Pancreas (tissue), 10 donors: ENCODE measurements around the gene EP300. TPM values are rescaled to one million over a fixed set of nuclear protein-coding genes. Genes with fewer than 3 reads are reported as not detected.
A peak's percentile ranks its signal among the peaks of the same experiment; 100 is the strongest.

Experiments used
- ATAC-seq, 4 donors: fragments of 200-7000 bp; cut with Tn5 transposase; one replicate each; pipeline versions ENCODE4 v1.8.0 to v1.9.1; 2020; ENCODE audit warnings: mild to moderate bottlenecking in 4 of 4, moderate library complexity in 4 of 4
- DNase-seq, 6 donors: peaks; one replicate each; pipeline ENCODE4 v3.0.0-alpha.2; 2020
- FAIRE-seq: peaks from 2 replicates; lab custom pipeline; 2012; peaks lifted over from hg19 to GRCh38; lab: Jason Lieb, UNC
- H3K27ac ChIP-seq, 4 donors: fragments of 200-600 bp; sonication (generic); 1 replicate in 3 of 4; 2 replicates in 1 of 4; pipeline versions ENCODE4 v1.5.0 to v1.8.0; 2020
- H3K27me3 ChIP-seq, 4 donors: fragments of 200-600 bp; one replicate each; pipeline ENCODE4 v1.8.0; 2021
- H3K36me3 ChIP-seq, 3 donors: fragments of 200-600 bp; sonication (generic) in 1 of 3; one replicate each; pipeline versions ENCODE4 v1.5.0 to v1.8.0; 2020 to 2021
- H3K4me1 ChIP-seq, 3 donors: fragments of 200-600 bp; one replicate each; pipeline ENCODE4 v1.8.0; 2021
- H3K4me3 ChIP-seq, 4 donors: fragments of 200-600 bp; sonication (generic) in 2 of 4; one replicate each; pipeline versions ENCODE4 v1.5.0 to v1.8.0; 2020 to 2021
- H3K9me3 ChIP-seq, 4 donors: fragments of 200-600 bp; one replicate each; pipeline ENCODE4 v1.8.0; 2021
- WGBS, 2 donors: extraction: QIAGEN DNeasy Blood & Tissue Kit; methylation state at CpG; one replicate each; pipeline ENCODE4 v1.1.7; 2013; 5-methylcytosine and 5-hydroxymethylcytosine counted together
- intact Hi-C, 3 donors: fragments of 100-400 bp; cut with DNase I; formaldehyde crosslinking; loops; one replicate each; pipeline versions ENCODE4 v1.11.1 to v1.14.2; 2022
- polyA plus RNA-seq, 2 donors: library from polyadenylated mRNA; stranded (reverse); fragments of 200-250 nt; gene quantifications; one replicate each; pipeline ENCODE4 v1.2.3, GENCODE V29; 2013
- total RNA-seq, 6 donors: library from RNA; stranded (reverse); fragmentation: NEBNext Ultra II Directional in 4 of 6; extraction: Animal tissue kit (Norgen Biotek cat#: 25700) in 4 of 6; gene quantifications; one replicate each; pipeline versions ENCODE4 v1.2.1 to v1.2.4, GENCODE V29; 2021 to 2023
- TF ChIP-seq, protein P1 (sequence below), 4 donors: fragments of 200-600 bp; sonication (generic) in 3 of 4; IDR thresholded peaks; one replicate each; pipeline versions ENCODE4 v1.5.0 to v1.8.0; 2021; ENCODE audit warnings: antibody characterized with exemption in 4 of 4
- donor health status: healthy with polysubstance abuse.
- donor health status: DM: no; HTN: no; CAD: no; lungs with moderate emphysema.
- donor health status: DM: no; HTN: no; CAD: no.
- donor health status: control.
- donor health status: control.
- donor health status: Bipolar disorder and iron deficiency.
- donor health status: DM: yes; HTN: yes; CAD: no.
- donor health status: DM: no; HTN: no; CAD: no.
- donor health status: DM: no; HTN: no; CAD: no.
- donor health status: DM: yes; HTN: yes; CAD: no.

Gene EP300
- total and polyA plus RNA-seq, 8 donors, result 10.0 to 39.7 (median 24.6) TPM

DNA sequence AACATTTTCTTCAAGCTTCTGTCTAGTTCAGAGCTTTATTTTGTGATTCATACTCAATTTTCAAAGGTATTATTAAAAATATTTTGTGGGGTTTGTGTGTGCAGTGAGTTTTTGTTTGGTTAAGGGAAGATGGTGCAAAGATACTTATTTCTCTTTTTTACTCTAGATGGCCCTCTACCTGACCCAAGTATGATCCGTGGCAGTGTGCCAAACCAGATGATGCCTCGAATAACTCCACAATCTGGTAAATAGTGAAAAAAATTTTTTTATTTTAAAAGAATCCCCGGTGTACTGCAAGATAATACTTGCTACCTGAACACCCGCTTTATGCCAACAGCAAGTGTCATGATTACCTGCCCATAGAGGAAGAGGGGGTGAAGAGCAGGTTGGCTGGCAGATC lies 54.2 kb downstream of the EP300 start:
- no peaks in the 10 kb centered on the region for H3K27me3 ChIP-seq
- H3K9me3 ChIP-seq, result no peaks in the 10 kb centered on the region
- intact Hi-C loops, result no loop called here
- no peaks in the 10 kb centered on the region for H3K4me1 ChIP-seq
- H3K36me3 ChIP-seq, result peaks cover 17 to 75% (median 58%) of the 10 kb centered on the region in 3 donors
- H3K4me3 ChIP-seq, result no peak overlapping the region
- no peak overlapping the region for H3K27ac ChIP-seq
- FAIRE-seq, result no peak
- ATAC-seq, result no peak
- DNase-seq, result no peak
- TF ChIP-seq, protein P1, sequence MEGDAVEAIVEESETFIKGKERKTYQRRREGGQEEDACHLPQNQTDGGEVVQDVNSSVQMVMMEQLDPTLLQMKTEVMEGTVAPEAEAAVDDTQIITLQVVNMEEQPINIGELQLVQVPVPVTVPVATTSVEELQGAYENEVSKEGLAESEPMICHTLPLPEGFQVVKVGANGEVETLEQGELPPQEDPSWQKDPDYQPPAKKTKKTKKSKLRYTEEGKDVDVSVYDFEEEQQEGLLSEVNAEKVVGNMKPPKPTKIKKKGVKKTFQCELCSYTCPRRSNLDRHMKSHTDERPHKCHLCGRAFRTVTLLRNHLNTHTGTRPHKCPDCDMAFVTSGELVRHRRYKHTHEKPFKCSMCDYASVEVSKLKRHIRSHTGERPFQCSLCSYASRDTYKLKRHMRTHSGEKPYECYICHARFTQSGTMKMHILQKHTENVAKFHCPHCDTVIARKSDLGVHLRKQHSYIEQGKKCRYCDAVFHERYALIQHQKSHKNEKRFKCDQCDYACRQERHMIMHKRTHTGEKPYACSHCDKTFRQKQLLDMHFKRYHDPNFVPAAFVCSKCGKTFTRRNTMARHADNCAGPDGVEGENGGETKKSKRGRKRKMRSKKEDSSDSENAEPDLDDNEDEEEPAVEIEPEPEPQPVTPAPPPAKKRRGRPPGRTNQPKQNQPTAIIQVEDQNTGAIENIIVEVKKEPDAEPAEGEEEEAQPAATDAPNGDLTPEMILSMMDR (IDR thresholded peaks at IDR 0.05), result no peak
- WGBS, 2 donors, result 55 to 63% methylated on average over 4 of the region's 4 CpGs

DNA sequence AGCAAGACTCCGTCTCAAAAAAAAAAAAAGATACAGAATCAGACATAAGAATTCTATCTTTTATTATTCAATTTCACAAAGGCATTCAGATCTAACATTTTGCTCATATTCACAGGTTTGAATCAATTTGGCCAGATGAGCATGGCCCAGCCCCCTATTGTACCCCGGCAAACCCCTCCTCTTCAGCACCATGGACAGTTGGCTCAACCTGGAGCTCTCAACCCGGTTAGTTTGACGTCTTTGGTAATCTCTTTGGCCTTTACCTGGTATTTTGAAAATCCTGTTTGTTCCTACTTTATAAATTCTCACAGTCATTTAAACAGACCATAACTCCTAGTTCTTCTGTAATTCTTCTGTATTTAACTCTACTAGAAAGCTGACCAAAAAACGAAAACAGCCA lies 55.3 kb downstream of the EP300 start:
- no peaks in the 10 kb centered on the region for H3K4me1 ChIP-seq
- 72 to 79% methylated on average over 5 of the region's 5 CpGs for WGBS, 2 donors
- H3K36me3 ChIP-seq, result peaks cover 8 to 76% (median 53%) of the 10 kb centered on the region in 3 donors
- H3K9me3 ChIP-seq, result no peaks in the 10 kb centered on the region
- DNase-seq, result no peak
- TF ChIP-seq, protein P1 (IDR thresholded peaks at IDR 0.05), result no peak
- ATAC-seq, result no peak
- no peaks in the 10 kb centered on the region for H3K27me3 ChIP-seq
- FAIRE-seq, result no peak
- H3K4me3 ChIP-seq, result no peak overlapping the region
- H3K27ac ChIP-seq, result no peak overlapping the region
- intact Hi-C loops, result no loop called here

DNA sequence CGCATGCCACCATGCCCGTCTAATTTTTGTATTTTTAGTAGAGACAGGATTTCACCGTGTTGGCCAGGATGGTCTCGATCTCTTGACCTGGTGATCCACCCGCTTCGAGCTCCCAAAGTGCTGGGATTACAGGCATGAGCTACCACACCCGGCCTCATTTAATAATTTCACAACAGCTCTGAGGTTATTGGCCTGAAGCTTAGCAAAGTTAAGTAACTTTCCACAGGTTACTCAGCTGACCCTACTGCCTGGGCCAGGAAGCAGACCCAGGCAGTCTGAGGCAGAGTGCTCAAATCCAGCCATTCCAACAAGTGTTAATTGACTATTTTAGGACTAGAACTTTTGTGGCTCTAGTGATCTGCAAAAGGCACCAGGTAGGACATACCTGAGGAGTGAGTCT lies 60.5 kb downstream of the EP300 start:
- TF ChIP-seq, protein P1 (IDR thresholded peaks at IDR 0.05), result no peak
- WGBS, 2 donors, result 94 to 97% methylated on average over 7 of the region's 7 CpGs
- no peak for FAIRE-seq
- no peaks in the 10 kb centered on the region for H3K4me1 ChIP-seq
- no peak for DNase-seq
- intact Hi-C loops, result no loop called here
- no peaks in the 10 kb centered on the region for H3K9me3 ChIP-seq
- H3K27me3 ChIP-seq, result no peaks in the 10 kb centered on the region
- H3K4me3 ChIP-seq, result no peak overlapping the region
- H3K36me3 ChIP-seq, result peaks cover 8 to 99% (median 58%) of the 10 kb centered on the region in 3 donors
- ATAC-seq, result no peak
- H3K27ac ChIP-seq, result no peak overlapping the region

GRCh38 chr22:41157083-41157482 lies 64.7 kb downstream of the EP300 start:
- TF ChIP-seq, protein P1 (IDR thresholded peaks at IDR 0.05), result no peak
- Histone ChIP-seq H3K27me3 (no peaks in the 10 kb centered on the region), H3K36me3 (peaks cover 2 to 99% (median 50%) of the 10 kb centered on the region in 3 donors), H3K4me1 (no peaks in the 10 kb centered on the region), H3K9me3 (no peaks in the 10 kb centered on the region), H3K27ac (no peak overlapping the region), H3K4me3 (no peak overlapping the region)
- 32 to 38% methylated on average over 4 of the region's 4 CpGs for WGBS, 2 donors
- peak in 1 of 4 donors; percentile 22 for ATAC-seq
- FAIRE-seq, result no peak
- intact Hi-C loops, result no loop called here
- DNase-seq, result no peak

DNA sequence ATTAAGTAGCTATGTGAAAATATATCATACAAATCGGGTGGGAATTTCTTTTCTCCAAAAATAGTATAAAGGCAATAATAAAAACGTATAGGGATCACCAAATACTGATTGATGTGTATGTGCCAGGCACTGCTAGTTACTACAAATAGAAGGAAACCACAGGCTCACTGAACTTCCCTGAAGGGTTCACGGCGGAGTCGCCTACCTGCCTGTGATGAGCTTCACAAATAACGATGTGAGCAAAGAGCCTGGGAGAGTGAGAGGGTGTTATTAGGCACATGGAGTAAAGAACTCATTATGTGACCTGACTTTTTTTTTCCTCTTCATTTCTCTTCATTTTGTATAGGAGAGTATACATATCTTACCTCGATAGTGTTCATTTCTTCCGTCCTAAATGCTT lies 76.8 kb downstream of the EP300 start:
- H3K9me3 ChIP-seq, result no peaks in the 10 kb centered on the region
- 87 to 88% methylated on average over 8 of the region's 8 CpGs for WGBS, 2 donors
- intact Hi-C loops, result no loop called here
- peaks cover 9 to 68% (median 56%) of the 10 kb centered on the region in 3 donors for H3K36me3 ChIP-seq
- H3K4me1 ChIP-seq, result no peaks in the 10 kb centered on the region
- FAIRE-seq (no peak), DNase-seq (no peak), ATAC-seq (no peak)
- H3K4me3 ChIP-seq, result no peak overlapping the region
- H3K27me3 ChIP-seq, result no peaks in the 10 kb centered on the region
- TF ChIP-seq, protein P1 (IDR thresholded peaks at IDR 0.05), result no peak
- no peak overlapping the region for H3K27ac ChIP-seq
